ENCODE results near the gene SFMBT2. TPM values are rescaled to one million over a fixed set of nuclear protein-coding genes. Genes with fewer than 3 reads are reported as not detected.

SFMBT2 gene
- polyA plus RNA-seq, 2 of the 4 experiments (the other 2 are of a cell fraction): 9.6 to 10.2 TPM

GRCh38 chr10:7123774-7124173 is 287.1 kb downstream of the SFMBT2 start:
- Histone ChIP-seq H3K4me2 (no peak overlapping the region), H3K9me3 (0 out of 3 replicates have a peak, but pooled peaks cover 4% of the 10 kb centered on the region), H3K27ac (no peak overlapping the region), H3K4me3 (no peak overlapping the region), H3K4me1 (no peaks in the 10 kb centered on the region)
- FAIRE-seq (no peak), ATAC-seq (no peak), DNase-seq (ENCODE audit: low read depth in 1 of 2, low spot score in 1 of 2) (no peak)
- ChIA-PET POLR2A (no interaction called here), CTCF (no interaction called here)
- TF ChIP-seq ATOH8 (CRISPR knock-in tag; IDR thresholded peaks at IDR 0.05; ENCODE audit: low read depth) (no peak), ESRRA (IDR thresholded peaks at IDR 0.05; ENCODE audit: borderline replicate concordance, low read length) (no peak), TFCP2L1 (CRISPR knock-in tag; IDR thresholded peaks at IDR 0.05) (no peak), REST (IDR thresholded peaks at IDR 0.05) (no peak), ZFP36 (IDR thresholded peaks at IDR 0.05; ENCODE audit: borderline replicate concordance, partially characterized antibody) (no peak), MAZ (IDR thresholded peaks at IDR 0.05; ENCODE audit: borderline replicate concordance, low read depth, low read length) (no peak), RNF2 (IDR thresholded peaks at IDR 0.05; ENCODE audit: borderline replicate concordance, low read depth) (no peak), GATA3 (IDR thresholded peaks at IDR 0.05; ENCODE audit: borderline replicate concordance) (no peak), CHD2 (IDR thresholded peaks at IDR 0.05; ENCODE audit: low read length, partially characterized antibody) (no peak), ZNF302 (CRISPR knock-in tag; IDR thresholded peaks at IDR 0.05) (no peak), ELK1 (IDR thresholded peaks at IDR 0.05; ENCODE audit: low read depth, low read length) (no peak), HOXB13 (CRISPR knock-in tag; IDR thresholded peaks at IDR 0.05; ENCODE audit: low read depth) (no peak)
- 32% methylated on average over 6 of the region's 6 CpGs for WGBS (ENCODE audit: missing lambda C conversion rate)

- CTCF ChIA-PET: interaction anchor here (1.6 to 2.6 kb wide), 6 partner anchors 9 to 294 kb away, joined by 4 to 31 read pairs (median 14); partner anchors contain the start of gene SFMBT2
- Histone ChIP-seq H3K4me1 (no peaks in the 10 kb centered on the region), H3K4me2 (no peak overlapping the region), H3K4me3 (no peak overlapping the region), H3K27ac (no peak overlapping the region), H3K9me3 (0 out of 3 replicates have a peak, but pooled peaks cover 4% of the 10 kb centered on the region)
- DNase-seq (ENCODE audit: low read depth in 1 of 2, low spot score in 1 of 2): no peak
- FAIRE-seq: no peak
- POLR2A ChIA-PET: no interaction called here
- WGBS (ENCODE audit: missing lambda C conversion rate): 60% methylated on average over 3 of the region's 3 CpGs
- TF ChIP-seq ATOH8 (CRISPR knock-in tag; IDR thresholded peaks at IDR 0.05; ENCODE audit: low read depth) (no peak), E2F6 (IDR thresholded peaks at IDR 0.05; ENCODE audit: borderline replicate concordance, low read depth) (no peak), JUNB (IDR thresholded peaks at IDR 0.05) (no peak), RAD21 (conservative IDR thresholded peaks at IDR 0.05 in 1 of 2, IDR thresholded peaks at IDR 0.05 in 1 of 2) (no peak), HES2 (IDR thresholded peaks at IDR 0.05) (no peak), RARB (CRISPR knock-in tag; IDR thresholded peaks at IDR 0.05) (no peak), CHD4 (IDR thresholded peaks at IDR 0.05; ENCODE audit: borderline replicate concordance) (no peak), KDM5A (IDR thresholded peaks at IDR 0.05) (no peak)
- ATAC-seq: no peak
These were observed 288.3 kb downstream of the SFMBT2 start for GRCh38 chr10:7122561-7122960.
